Endodermal cell (in vitro differentiated cells): ENCODE data around the gene GINS3. TPM values are rescaled to one million over a fixed set of nuclear protein-coding genes. Genes with fewer than 3 reads are reported as not detected.

Experiments
- DNase-seq: peaks from one replicate; pipeline ENCODE4 v3.0.0-alpha.2; 2017
- H3K27ac ChIP-seq: 2 replicates; pipeline ENCODE4 v1.5.1; 2013; ENCODE audit warnings: mild to moderate bottlenecking, low read depth, low read length, moderate library complexity
- H3K27me3 ChIP-seq: 2 replicates; pipeline ENCODE4 v1.6.1; 2013; ENCODE audit warnings: mild to moderate bottlenecking, low read length, moderate library complexity; ENCODE audit not compliant: insufficient read depth, control insufficient read depth, poor library complexity, severe bottlenecking
- H3K36me3 ChIP-seq: 2 replicates; pipeline ENCODE4 v1.7.0; 2013; ENCODE audit warnings: mild to moderate bottlenecking, low read length, moderate library complexity; ENCODE audit not compliant: control insufficient read depth, insufficient read depth
- H3K4me1 ChIP-seq: one replicate; pipeline ENCODE4 v1.7.0; 2013; ENCODE audit warnings: low read length; ENCODE audit not compliant: control insufficient read depth, insufficient read depth
- H3K4me3 ChIP-seq: 2 replicates; pipeline ENCODE4 v1.5.1; 2013; ENCODE audit warnings: mild to moderate bottlenecking, low read length, moderate library complexity
- H3K9ac ChIP-seq: 2 replicates; pipeline ENCODE4 v1.6.1; 2013; ENCODE audit warnings: mild to moderate bottlenecking, low read length, moderate library complexity; ENCODE audit not compliant: poor library complexity, severe bottlenecking; ENCODE audit errors: extremely low read depth
- H3K9me3 ChIP-seq: 2 replicates; pipeline ENCODE4 v1.6.1; 2013; ENCODE audit warnings: mild to moderate bottlenecking, low read length, moderate library complexity; ENCODE audit not compliant: control insufficient read depth
- H3K27ac Mint-ChIP-seq: 2 replicates; pipeline ENCODE4 v1.8.0; 2020; ENCODE audit warnings: mixed read lengths
- H3K27me3 Mint-ChIP-seq: 2 replicates; pipeline ENCODE4 v1.8.0; 2021; ENCODE audit warnings: mild to moderate bottlenecking, mixed read lengths; ENCODE audit not compliant: insufficient read depth
- H3K36me3 Mint-ChIP-seq: 2 replicates; pipeline ENCODE4 v1.8.0; 2020; ENCODE audit warnings: low read depth, mixed read lengths
- H3K4me1 Mint-ChIP-seq: 2 replicates; pipeline ENCODE4 v1.8.0; 2020; ENCODE audit warnings: mixed read lengths
- H3K4me3 Mint-ChIP-seq: 2 replicates; pipeline ENCODE4 v1.8.0; 2020; ENCODE audit warnings: mild to moderate bottlenecking, moderate library complexity, mixed read lengths
- H3K9me3 Mint-ChIP-seq: 2 replicates; pipeline ENCODE4 v1.8.0; 2020; ENCODE audit warnings: mild to moderate bottlenecking, mixed read lengths
- WGBS, 2 experiments: methylation state at CpG; one replicate each; pipeline versions ENCODE4 v1.1.5 to v1.1.7; 2013; ENCODE audit warnings: missing lambda C conversion rate in 2 of 2, mixed read lengths in 1 of 2; ENCODE audit not compliant: insufficient coverage in 1 of 2, insufficient read length in 1 of 2; 5-methylcytosine and 5-hydroxymethylcytosine counted together
- total RNA-seq, 2 donors: library from RNA; stranded (reverse); fragmentation: NEBNext Ultra II Directional in 1 of 2; extraction: Animal tissue kit (Norgen Biotek cat#: 25700) in 1 of 2; gene quantifications; 2 replicates in 1 of 2; 3 replicates in 1 of 2; pipeline ENCODE4 v1.2.1, GENCODE V29; 2021
- TF ChIP-seq, protein P1 (sequence below): fragments of 200-600 bp; sonication (generic); conservative IDR thresholded peaks from 2 replicates; pipeline ENCODE4 v1.5.0; 2021; ENCODE audit warnings: antibody characterized with exemption, mild to moderate bottlenecking

The GINS3 gene
- total RNA-seq, 2 donors from 2014 or later, result 10.5 to 14.7 TPM

GRCh38 chr16:58426966-58427365, 34.7 kb downstream of the GINS3 start:
- H3K27ac ChIP-seq, result no peak overlapping the region
- no peaks in the 10 kb centered on the region for H3K36me3 ChIP-seq
- no peak overlapping the region for H3K27ac Mint-ChIP-seq
- no peak overlapping the region for H3K4me3 ChIP-seq
- no peaks in the 10 kb centered on the region for H3K27me3 Mint-ChIP-seq
- no peaks in the 10 kb centered on the region for H3K4me1 Mint-ChIP-seq
- DNase-seq, result no peak
- no peaks in the 10 kb centered on the region for H3K4me1 ChIP-seq
- H3K9me3 Mint-ChIP-seq, result peaks cover 2% of the 10 kb centered on the region
- no peak overlapping the region for H3K4me3 Mint-ChIP-seq
- no peaks in the 10 kb centered on the region for H3K27me3 ChIP-seq
- no peak overlapping the region for H3K9ac ChIP-seq
- no peaks in the 10 kb centered on the region for H3K36me3 Mint-ChIP-seq
- TF ChIP-seq, protein P1, sequence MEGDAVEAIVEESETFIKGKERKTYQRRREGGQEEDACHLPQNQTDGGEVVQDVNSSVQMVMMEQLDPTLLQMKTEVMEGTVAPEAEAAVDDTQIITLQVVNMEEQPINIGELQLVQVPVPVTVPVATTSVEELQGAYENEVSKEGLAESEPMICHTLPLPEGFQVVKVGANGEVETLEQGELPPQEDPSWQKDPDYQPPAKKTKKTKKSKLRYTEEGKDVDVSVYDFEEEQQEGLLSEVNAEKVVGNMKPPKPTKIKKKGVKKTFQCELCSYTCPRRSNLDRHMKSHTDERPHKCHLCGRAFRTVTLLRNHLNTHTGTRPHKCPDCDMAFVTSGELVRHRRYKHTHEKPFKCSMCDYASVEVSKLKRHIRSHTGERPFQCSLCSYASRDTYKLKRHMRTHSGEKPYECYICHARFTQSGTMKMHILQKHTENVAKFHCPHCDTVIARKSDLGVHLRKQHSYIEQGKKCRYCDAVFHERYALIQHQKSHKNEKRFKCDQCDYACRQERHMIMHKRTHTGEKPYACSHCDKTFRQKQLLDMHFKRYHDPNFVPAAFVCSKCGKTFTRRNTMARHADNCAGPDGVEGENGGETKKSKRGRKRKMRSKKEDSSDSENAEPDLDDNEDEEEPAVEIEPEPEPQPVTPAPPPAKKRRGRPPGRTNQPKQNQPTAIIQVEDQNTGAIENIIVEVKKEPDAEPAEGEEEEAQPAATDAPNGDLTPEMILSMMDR, result no peak
- H3K9me3 ChIP-seq, result no peaks in the 10 kb centered on the region
- 82 to 93% methylated on average over 1 to 2 of the region's 2 CpGs for WGBS, 2 experiments

- no peaks in the 10 kb centered on the region for H3K4me1 Mint-ChIP-seq
- TF ChIP-seq, protein P1, result no peak
- H3K27me3 ChIP-seq, result no peaks in the 10 kb centered on the region
- H3K9ac ChIP-seq, result no peak overlapping the region
- H3K4me3 Mint-ChIP-seq, result no peak overlapping the region
- no peaks in the 10 kb centered on the region for H3K36me3 ChIP-seq
- H3K9me3 ChIP-seq, result no peaks in the 10 kb centered on the region
- H3K27me3 Mint-ChIP-seq, result no peaks in the 10 kb centered on the region
- no peak overlapping the region for H3K4me3 ChIP-seq
- no peak overlapping the region for H3K27ac Mint-ChIP-seq
- H3K27ac ChIP-seq, result no peak overlapping the region
- H3K36me3 Mint-ChIP-seq, result no peaks in the 10 kb centered on the region
- no peak for DNase-seq
- 85 to 89% methylated on average over 7 to 11 of the region's 11 CpGs for WGBS, 2 experiments
- peaks cover 2% of the 10 kb centered on the region for H3K9me3 Mint-ChIP-seq
- H3K4me1 ChIP-seq, result no peaks in the 10 kb centered on the region
Measured at GRCh38 chr16:58428621-58429542, 36.6 kb downstream of the GINS3 start.

DNA sequence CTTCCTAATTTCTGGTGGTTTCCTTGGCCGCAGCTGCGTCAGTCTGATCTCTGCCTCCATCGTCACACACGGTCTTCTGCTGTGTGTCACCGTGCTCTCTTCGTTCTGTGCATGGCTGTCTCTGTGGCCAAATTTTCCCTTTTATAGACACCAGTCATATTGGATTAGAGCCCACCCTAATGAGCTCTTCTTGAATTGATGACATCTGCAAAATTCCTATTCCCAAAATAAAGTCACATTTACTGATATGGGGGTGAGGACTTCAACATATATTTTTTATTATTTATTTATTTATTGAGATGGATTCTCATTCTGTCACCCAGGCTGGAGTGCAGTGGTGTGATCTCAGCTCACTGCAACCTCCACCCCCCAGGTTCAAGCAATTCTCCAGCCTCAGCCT, 38.4 kb downstream of the GINS3 start:
- H3K4me1 Mint-ChIP-seq, result no peaks in the 10 kb centered on the region
- 87 to 98% methylated on average over 6 of the region's 6 CpGs for WGBS, 2 experiments
- no peaks in the 10 kb centered on the region for H3K27me3 Mint-ChIP-seq
- Histone ChIP-seq H3K36me3 (no peaks in the 10 kb centered on the region), H3K4me3 (no peak overlapping the region), H3K27me3 (no peaks in the 10 kb centered on the region), H3K9ac (no peak overlapping the region), H3K27ac (no peak overlapping the region), H3K9me3 (no peaks in the 10 kb centered on the region), H3K4me1 (no peaks in the 10 kb centered on the region)
- no peak overlapping the region for H3K27ac Mint-ChIP-seq
- no peaks in the 10 kb centered on the region for H3K9me3 Mint-ChIP-seq
- no peaks in the 10 kb centered on the region for H3K36me3 Mint-ChIP-seq
- H3K4me3 Mint-ChIP-seq, result no peak overlapping the region
- no peak for DNase-seq
- TF ChIP-seq, protein P1, result no peak
